NCI-H82 (cell line): ENCODE data around the gene PSMD11.
"Not testable (repeated sequence)": the region's sequence is repeated elsewhere in the genome, so short reads cannot be mapped to it uniquely, and the experiment has no call there.

ENCODE experiments used
- DNase-seq: peaks from one replicate; lab custom pipeline; 2025; lab: John Stamatoyannopoulos, UW

The PSMD11 gene

GRCh38 chr17:32514606-32515005 lies 70.3 kb downstream of the PSMD11 start:
- no peak for DNase-seq

- DNase-seq, result peak; percentile 47
Measured at GRCh38 chr17:32515677-32516383, 71.5 kb downstream of the PSMD11 start.

GRCh38 chr17:32516450-32516849 lies 72.1 kb downstream of the PSMD11 start:
- peak; percentile 91 for DNase-seq

GRCh38 chr17:32516940-32517701 lies 72.8 kb downstream of the PSMD11 start:
- peak; percentile 50 for DNase-seq

- no peak for DNase-seq
Measured at GRCh38 chr17:32517982-32518381, 73.7 kb downstream of the PSMD11 start.

- DNase-seq, result no peak
Measured at GRCh38 chr17:32518646-32519227, 74.4 kb downstream of the PSMD11 start.

GRCh38 chr17:32519228-32520103 lies 75.2 kb downstream of the PSMD11 start:
- DNase-seq, result peak; percentile 95

GRCh38 chr17:32520104-32520701 lies 75.9 kb downstream of the PSMD11 start:
- DNase-seq, result peak; percentile 67

GRCh38 chr17:32520737-32521404 lies 76.6 kb downstream of the PSMD11 start:
- peak; percentile 88 for DNase-seq

GRCh38 chr17:32523017-32523680 lies 78.8 kb downstream of the PSMD11 start:
- DNase-seq, result no peak

- no peak for DNase-seq
Measured at GRCh38 chr17:32523827-32524552, 79.7 kb downstream of the PSMD11 start.

GRCh38 chr17:32524553-32524880 lies 80.2 kb downstream of the PSMD11 start:
- not testable (repeated sequence) for DNase-seq

- DNase-seq, result peak; percentile 70
Measured at GRCh38 chr17:32525122-32525521, 80.8 kb downstream of the PSMD11 start.

GRCh38 chr17:32527146-32527545 lies 82.8 kb downstream of the PSMD11 start:
- no peak for DNase-seq

- no peak for DNase-seq
Measured at GRCh38 chr17:32528825-32529224, 84.5 kb downstream of the PSMD11 start.

GRCh38 chr17:32529604-32530003 lies 85.3 kb downstream of the PSMD11 start:
- DNase-seq, result peak; percentile 52
